CD4-positive, CD25-positive, alpha-beta regulatory T cell (primary cell): ENCODE results near the gene RNF187. TPM values are rescaled to one million over a fixed set of nuclear protein-coding genes. Genes with fewer than 3 reads are reported as not detected.

Source experiments
- ATAC-seq, 2 donors: fragments of 150-1000 bp; cut with Tn5 transposase; one replicate each; pipeline ENCODE4 v1.10.0; 2021; ENCODE audit warnings: low read depth in 2 of 2, moderate number of reproducible peaks in 2 of 2, moderate library complexity in 1 of 2
- DNase-seq, 3 donors: peaks; one replicate each; pipeline versions ENCODE4 v3.0.0 to v3.0.0-alpha.2; 2012 to 2022; ENCODE audit warnings: mixed read lengths in 1 of 3
- H3K27ac ChIP-seq: one replicate; pipeline ENCODE4 v1.7.0; 2013; ENCODE audit warnings: mild to moderate bottlenecking, low read length; ENCODE audit not compliant: insufficient read depth, poor library complexity, severe bottlenecking
- H3K27me3 ChIP-seq: one replicate; pipeline ENCODE4 v1.7.0; 2013; ENCODE audit warnings: low read length; ENCODE audit not compliant: control insufficient read depth, insufficient read depth
- H3K36me3 ChIP-seq: one replicate; pipeline ENCODE4 v1.7.0; 2013; ENCODE audit warnings: mild to moderate bottlenecking, low read length, moderate library complexity; ENCODE audit not compliant: control insufficient read depth, insufficient read depth
- H3K4me1 ChIP-seq: 2 replicates; pipeline ENCODE4 v1.7.0; 2013; ENCODE audit warnings: mild to moderate bottlenecking, low read length; ENCODE audit not compliant: insufficient read depth, control insufficient read depth, poor library complexity, severe bottlenecking
- H3K4me3 ChIP-seq: one replicate; pipeline ENCODE4 v1.7.0; 2013; ENCODE audit warnings: low read depth, mild to moderate bottlenecking, low read length, moderate library complexity
- H3K9me3 ChIP-seq, 2 experiments: 1 replicate in 1 of 2; 2 replicates in 1 of 2; pipeline ENCODE4 v1.7.0; 2013; ENCODE audit warnings: low read length in 2 of 2, mild to moderate bottlenecking in 1 of 2, moderate library complexity in 1 of 2; ENCODE audit not compliant: control insufficient read depth in 2 of 2
- H3K27ac Mint-ChIP-seq, 3 donors: one replicate each; pipeline ENCODE4 v1.8.0; 2020 to 2022; ENCODE audit warnings: mild to moderate bottlenecking in 3 of 3, mixed read lengths in 3 of 3, moderate library complexity in 2 of 3
- H3K27me3 Mint-ChIP-seq: one replicate; pipeline ENCODE4 v1.8.0; 2022; ENCODE audit warnings: mild to moderate bottlenecking, mixed read lengths
- H3K36me3 Mint-ChIP-seq: one replicate; pipeline ENCODE4 v1.8.0; 2020; ENCODE audit warnings: mixed read lengths
- H3K4me1 Mint-ChIP-seq, 4 donors: one replicate each; pipeline ENCODE4 v1.8.0; 2020 to 2022; ENCODE audit warnings: mixed read lengths in 4 of 4, mild to moderate bottlenecking in 1 of 4
- H3K4me3 Mint-ChIP-seq, 4 donors: one replicate each; pipeline ENCODE4 v1.8.0; 2020 to 2022; ENCODE audit warnings: mild to moderate bottlenecking in 4 of 4, mixed read lengths in 4 of 4, moderate library complexity in 3 of 4
- H3K9me3 Mint-ChIP-seq, 7 donors: one replicate each; pipeline ENCODE4 v1.8.0; 2020 to 2022; ENCODE audit warnings: mixed read lengths in 7 of 7, mild to moderate bottlenecking in 3 of 7, moderate library complexity in 2 of 7
- polyA plus RNA-seq, 4 donors: library from polyadenylated mRNA; unstranded; fragments of 300-500 nt; fragmentation: Illumina TruSeq; gene quantifications; one replicate each; pipeline ENCODE4 v1.2.3, GENCODE V29; 2021
- total RNA-seq: library from RNA; stranded (reverse); gene quantifications from one replicate; pipeline ENCODE4 v1.2.3, GENCODE V29; 2022

The RNF187 gene
- total and polyA plus RNA-seq, 5 donors from 2014 or later, result 16.1 to 59.0 (median 43.1) TPM

DNA sequence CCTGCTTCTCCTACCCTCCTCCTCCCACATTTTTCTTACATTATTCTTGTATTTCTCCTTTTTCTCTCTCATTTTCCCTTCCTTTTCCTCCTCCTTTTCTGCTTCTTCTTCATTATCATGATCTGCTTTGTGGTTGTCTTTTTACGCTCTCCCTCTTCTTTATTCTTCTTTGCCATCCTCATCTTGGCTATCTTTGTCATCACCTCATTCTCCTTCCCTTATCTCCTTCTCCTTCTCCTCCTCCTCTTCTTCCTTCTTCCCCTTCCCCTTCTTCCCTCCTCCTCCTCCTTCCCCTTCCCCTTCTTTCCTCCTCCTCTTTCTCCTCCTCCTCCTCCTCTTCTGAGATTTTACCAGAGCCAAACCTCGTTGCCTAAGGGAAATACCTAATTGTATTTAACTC is 30.5 kb downstream of the RNF187 start:
- no peaks in the 10 kb centered on the region for H3K4me1 ChIP-seq
- no peak overlapping the region for H3K27ac ChIP-seq
- H3K27me3 ChIP-seq, result no peaks in the 10 kb centered on the region
- no peaks in the 10 kb centered on the region for H3K9me3 ChIP-seq
- no peaks in the 10 kb centered on the region for H3K36me3 ChIP-seq
- no peak for DNase-seq
- Mint-ChIP-seq H3K36me3 (no peaks in the 10 kb centered on the region), H3K4me3 (no peak overlapping the region), H3K27ac (no peak overlapping the region), H3K4me1 (peaks cover 0 to 4% (median 0%) of the 10 kb centered on the region in 4 donors), H3K27me3 (peaks cover 43% of the 10 kb centered on the region), H3K9me3 (peaks cover 0 to 3% (median 0%) of the 10 kb centered on the region in 7 donors)
- ATAC-seq, result no peak
- H3K4me3 ChIP-seq, result no peak overlapping the region

DNA sequence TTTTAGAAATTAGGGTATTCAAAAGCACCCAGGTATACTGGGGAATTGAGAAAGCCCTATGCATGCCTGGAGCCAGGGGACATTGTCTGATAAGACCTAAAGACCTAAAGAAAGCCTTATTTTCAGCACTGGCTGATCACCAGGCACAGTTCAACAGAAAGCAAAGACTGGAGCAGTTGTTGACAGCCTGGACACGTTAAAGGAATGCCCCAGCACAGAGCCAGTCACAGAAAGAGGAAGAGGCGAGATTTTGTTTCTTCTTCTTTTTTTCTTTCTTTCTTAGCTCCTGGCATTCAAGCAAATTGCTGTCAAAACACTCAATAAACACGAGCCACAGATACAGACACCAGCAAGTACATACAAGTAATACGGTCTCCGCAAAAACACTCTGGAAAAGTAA is 40.4 kb downstream of the RNF187 start:
- Mint-ChIP-seq H3K36me3 (no peaks in the 10 kb centered on the region), H3K27ac (no peak overlapping the region), H3K27me3 (peaks cover 22% of the 10 kb centered on the region), H3K4me3 (no peak overlapping the region), H3K9me3 (peaks cover 0 to 6% (median 0%) of the 10 kb centered on the region in 7 donors), H3K4me1 (no peaks in the 10 kb centered on the region)
- Histone ChIP-seq H3K4me3 (no peak overlapping the region), H3K27me3 (peaks cover 2% of the 10 kb centered on the region), H3K36me3 (no peaks in the 10 kb centered on the region), H3K4me1 (no peaks in the 10 kb centered on the region), H3K27ac (no peak overlapping the region), H3K9me3 (no peaks in the 10 kb centered on the region)
- no peak for DNase-seq
- ATAC-seq, result no peak

DNA sequence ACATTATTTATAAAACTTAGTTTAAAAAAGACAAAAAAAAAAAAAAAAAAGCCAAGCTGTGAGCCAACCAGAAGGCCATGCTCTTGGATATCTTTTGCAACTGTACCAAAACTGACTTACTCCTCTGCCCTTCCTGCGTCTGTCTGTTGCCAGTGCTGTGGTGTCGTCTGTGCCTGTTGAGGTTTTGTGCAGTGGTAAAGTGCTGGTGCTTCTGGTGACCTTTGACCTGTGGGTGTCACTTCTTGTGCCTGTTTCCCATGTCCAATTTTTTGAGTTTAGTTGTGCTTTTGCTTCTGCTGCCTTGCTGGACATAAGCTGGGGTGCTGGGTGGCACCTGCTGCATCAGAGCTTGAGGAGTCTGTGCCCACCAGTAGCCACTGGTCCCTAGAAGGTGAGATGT is 41.4 kb downstream of the RNF187 start:
- no peak for ATAC-seq
- Mint-ChIP-seq H3K36me3 (no peaks in the 10 kb centered on the region), H3K27me3 (peaks cover 22% of the 10 kb centered on the region), H3K4me3 (peak overlapping the region in 1 of 4 donors; percentile 15), H3K27ac (no peak overlapping the region), H3K4me1 (no peaks in the 10 kb centered on the region), H3K9me3 (peaks cover 0 to 4% (median under 1%) of the 10 kb centered on the region in 7 donors)
- DNase-seq, result no peak
- H3K4me3 ChIP-seq, result no peak overlapping the region
- H3K4me1 ChIP-seq, result no peaks in the 10 kb centered on the region
- H3K9me3 ChIP-seq, result no peaks in the 10 kb centered on the region
- H3K36me3 ChIP-seq, result no peaks in the 10 kb centered on the region
- H3K27me3 ChIP-seq, result peaks cover 2% of the 10 kb centered on the region
- no peak overlapping the region for H3K27ac ChIP-seq

DNA sequence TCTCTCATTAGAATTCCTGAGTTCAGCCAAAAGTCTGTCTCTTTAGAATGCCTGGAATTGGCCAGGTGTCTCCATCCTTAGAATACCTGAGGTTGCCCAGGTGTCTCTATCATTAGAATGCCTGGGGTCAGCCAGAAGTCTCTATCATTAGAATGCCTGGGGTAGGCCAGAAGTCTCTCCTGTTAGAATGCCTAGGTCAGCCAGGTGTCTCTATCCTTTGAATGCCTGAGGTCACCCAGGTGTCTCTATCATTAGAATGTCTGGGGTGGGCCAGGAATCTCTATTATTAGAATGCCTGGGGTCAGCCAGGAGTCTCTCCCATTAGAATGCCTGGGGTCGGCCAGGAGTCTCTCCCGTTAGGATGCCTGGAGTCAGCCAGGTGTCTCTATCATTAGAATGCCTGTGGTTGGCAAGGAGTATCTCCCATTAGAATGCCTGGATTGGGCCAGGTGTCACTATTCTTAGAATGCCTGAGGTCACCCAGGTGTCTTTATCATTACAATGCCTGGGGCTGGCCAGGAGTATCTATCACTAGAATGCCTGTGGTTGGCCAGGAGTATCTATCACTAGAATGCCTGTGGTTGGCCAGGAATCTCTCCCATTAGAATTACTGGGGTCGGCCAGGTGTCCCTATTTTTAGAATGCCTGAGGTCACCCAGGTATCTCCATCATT is 43.0 kb downstream of the RNF187 start:
- Mint-ChIP-seq H3K9me3 (peaks cover 0 to 3% (median 2%) of the 10 kb centered on the region in 7 donors), H3K27me3 (peaks cover 26% of the 10 kb centered on the region), H3K4me3 (no peak overlapping the region), H3K36me3 (peaks cover 4% of the 10 kb centered on the region), H3K4me1 (no peaks in the 10 kb centered on the region), H3K27ac (no peak overlapping the region)
- DNase-seq (no peak), ATAC-seq (no peak)
- Histone ChIP-seq H3K9me3 (no peaks in the 10 kb centered on the region), H3K27me3 (peaks cover 2% of the 10 kb centered on the region), H3K4me1 (no peaks in the 10 kb centered on the region), H3K4me3 (no peak overlapping the region), H3K27ac (no peak overlapping the region), H3K36me3 (no peaks in the 10 kb centered on the region)

DNA sequence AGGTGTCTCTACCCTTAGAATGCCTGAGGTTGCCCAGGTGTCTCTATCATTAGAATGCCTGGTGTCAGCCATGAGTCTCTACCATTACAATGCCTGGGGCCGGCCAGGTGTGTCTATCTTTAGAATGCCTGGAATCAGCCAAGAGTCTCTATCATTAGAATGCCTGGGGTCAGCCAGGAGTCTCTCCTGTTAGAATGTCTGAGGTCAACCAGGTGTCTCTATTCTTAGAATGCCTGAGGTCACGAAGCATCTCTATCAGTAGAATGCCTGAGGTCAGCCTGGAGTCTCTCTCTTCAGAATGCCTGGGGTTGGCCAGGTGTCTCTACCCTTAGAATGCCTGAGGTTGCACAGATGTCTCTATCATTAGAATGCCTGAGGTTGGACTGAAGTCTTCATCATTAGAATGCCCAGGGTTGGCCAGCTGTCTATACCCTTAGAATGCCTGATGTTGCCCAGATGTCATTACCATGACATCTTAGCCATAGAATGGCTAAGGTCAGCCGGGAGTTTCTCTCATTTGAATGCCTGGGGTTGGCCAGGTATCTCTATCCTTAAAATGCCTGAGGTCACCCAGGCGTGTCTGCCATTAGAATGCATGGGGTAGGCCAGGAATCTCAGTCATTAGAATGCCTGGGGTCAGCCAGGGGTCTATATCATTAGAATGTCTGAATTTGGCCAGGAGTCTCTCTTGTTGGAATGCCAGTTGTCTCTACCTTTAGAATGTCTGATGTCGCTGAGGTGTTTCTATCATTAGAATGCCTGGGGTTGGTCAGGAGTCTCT is 44.0 kb downstream of the RNF187 start:
- Histone ChIP-seq H3K36me3 (no peaks in the 10 kb centered on the region), H3K27me3 (peaks cover 2% of the 10 kb centered on the region), H3K9me3 (no peaks in the 10 kb centered on the region), H3K4me1 (no peaks in the 10 kb centered on the region), H3K27ac (no peak overlapping the region), H3K4me3 (no peak overlapping the region)
- peaks cover 4% of the 10 kb centered on the region for H3K36me3 Mint-ChIP-seq
- DNase-seq (no peak), ATAC-seq (no peak)
- H3K4me1 Mint-ChIP-seq, result no peaks in the 10 kb centered on the region
- no peak overlapping the region for H3K4me3 Mint-ChIP-seq
- H3K9me3 Mint-ChIP-seq, result peaks cover 0 to 10% (median 2%) of the 10 kb centered on the region in 7 donors
- H3K27ac Mint-ChIP-seq, result no peak overlapping the region
- peaks cover 27% of the 10 kb centered on the region for H3K27me3 Mint-ChIP-seq

DNA sequence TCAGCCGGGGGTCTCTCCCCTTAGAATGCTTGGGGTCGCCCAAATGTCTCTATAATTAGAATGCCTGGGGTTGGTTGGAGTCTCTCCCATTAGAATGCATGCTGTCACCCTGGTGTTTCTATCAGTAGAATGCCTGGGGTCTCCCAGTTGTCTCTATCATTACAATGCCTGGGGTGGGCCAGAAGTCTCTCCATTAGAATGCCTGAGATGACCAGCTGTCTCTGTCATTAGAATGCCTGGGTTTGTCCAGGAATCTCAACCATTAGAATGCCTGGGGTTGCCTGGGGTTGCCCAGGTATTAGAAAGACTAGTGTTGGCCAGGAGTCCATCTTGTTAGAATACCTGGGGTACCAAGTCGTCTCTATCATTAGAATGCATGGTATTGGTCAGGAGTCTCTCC is 51.6 kb downstream of the RNF187 start:
- ATAC-seq (no peak), DNase-seq (no peak)
- H3K9me3 ChIP-seq, result peaks cover 0 to 3% of the 10 kb centered on the region in 2 experiments
- H3K36me3 ChIP-seq, result no peaks in the 10 kb centered on the region
- Mint-ChIP-seq H3K27ac (no peak overlapping the region), H3K4me1 (no peaks in the 10 kb centered on the region), H3K27me3 (peaks cover 46% of the 10 kb centered on the region), H3K4me3 (no peak overlapping the region), H3K36me3 (peaks cover 4% of the 10 kb centered on the region), H3K9me3 (peaks cover 2 to 20% (median 11%) of the 10 kb centered on the region in 7 donors)
- no peaks in the 10 kb centered on the region for H3K4me1 ChIP-seq
- H3K27me3 ChIP-seq, result no peaks in the 10 kb centered on the region
- no peak overlapping the region for H3K27ac ChIP-seq
- H3K4me3 ChIP-seq, result no peak overlapping the region

DNA sequence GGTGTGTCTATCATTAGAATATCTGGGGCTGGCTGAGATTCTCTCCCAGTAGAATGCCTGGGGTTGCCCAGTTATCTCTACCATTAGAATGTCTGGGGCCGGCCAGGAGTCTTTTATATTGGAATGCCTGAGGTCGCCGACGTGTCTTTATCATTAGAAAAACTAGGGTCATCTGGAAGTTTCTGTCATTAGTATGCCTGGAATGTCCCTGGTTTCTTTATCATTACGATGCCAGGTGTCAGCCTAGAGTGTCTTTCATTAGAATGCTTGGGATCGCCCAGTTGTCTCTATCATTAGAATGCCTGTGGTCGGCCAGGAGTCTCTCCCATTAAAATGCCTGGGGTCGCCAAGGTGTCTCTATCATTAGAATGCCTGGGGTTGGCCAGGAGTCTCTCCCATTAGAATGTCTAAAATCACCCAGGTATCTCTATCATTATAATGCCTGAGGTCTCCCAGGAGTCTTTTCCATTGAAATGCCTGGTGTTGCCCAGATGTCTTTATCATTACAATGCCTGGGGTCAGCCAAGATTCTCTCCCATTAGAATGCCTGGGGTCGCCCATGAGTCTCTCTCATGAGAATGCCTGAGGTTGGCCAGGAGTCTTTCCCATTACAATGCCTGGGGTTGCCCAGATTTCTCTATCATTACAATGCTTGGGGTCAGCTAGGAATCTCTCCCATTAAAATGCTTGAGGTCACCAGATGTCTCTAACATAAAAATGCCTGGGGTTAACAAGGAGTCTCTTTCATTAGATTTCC is 53.2 kb downstream of the RNF187 start:
- peaks cover 49% of the 10 kb centered on the region for H3K27me3 Mint-ChIP-seq

More for the DNA sequence above, 53.2 kb downstream of the RNF187 start:
- Mint-ChIP-seq H3K4me3 (no peak overlapping the region), H3K9me3 (peaks cover 2 to 20% (median 8%) of the 10 kb centered on the region in 7 donors), H3K4me1 (no peaks in the 10 kb centered on the region), H3K27ac (no peak overlapping the region), H3K36me3 (no peaks in the 10 kb centered on the region)
- Histone ChIP-seq H3K9me3 (peaks cover 0 to 3% of the 10 kb centered on the region in 2 experiments), H3K36me3 (no peaks in the 10 kb centered on the region), H3K4me1 (no peaks in the 10 kb centered on the region), H3K27ac (no peak overlapping the region), H3K4me3 (no peak overlapping the region), H3K27me3 (no peaks in the 10 kb centered on the region)
- no peak for DNase-seq
- ATAC-seq, result no peak
